Keratinocyte (primary cell): ENCODE measurements around the gene SIK3. TPM values are rescaled to one million over a fixed set of nuclear protein-coding genes. Genes with fewer than 3 reads are reported as not detected.

Experiments used
- DNase-seq: peaks from one replicate; pipeline ENCODE4 v3.0.0-alpha.2; 2011; ENCODE audit warnings: low read depth, missing footprints, low spot score
- FAIRE-seq: peaks from 2 replicates; lab custom pipeline; 2011; peaks lifted over from hg19 to GRCh38; lab: Jason Lieb, UNC
- H2AFZ ChIP-seq: 2 replicates; pipeline ENCODE4 v1.6.0; 2012; ENCODE audit warnings: low read length, control low read depth, inconsistent platforms; ENCODE audit not compliant: control insufficient read depth
- H3K27ac ChIP-seq: 2 replicates; pipeline ENCODE4 v1.5.1; 2011; ENCODE audit warnings: low read length; ENCODE audit not compliant: control insufficient read depth, insufficient read depth
- H3K27me3 ChIP-seq: 3 replicates; pipeline ENCODE4 v1.6.0; 2011; ENCODE audit warnings: low read length; ENCODE audit not compliant: control insufficient read depth, insufficient read depth; ENCODE audit errors: extremely low read depth
- H3K36me3 ChIP-seq, 2 experiments: 2 replicates in 1 of 2; 3 replicates in 1 of 2; pipeline ENCODE4 v1.5.1; 2011; ENCODE audit warnings: low read length in 2 of 2, mild to moderate bottlenecking in 1 of 2; ENCODE audit not compliant: control insufficient read depth in 2 of 2, insufficient read depth in 2 of 2; ENCODE audit errors: extremely low read depth in 1 of 2
- H3K4me1 ChIP-seq: 3 replicates; pipeline ENCODE4 v1.5.1; 2011; ENCODE audit warnings: low read length; ENCODE audit not compliant: control insufficient read depth, insufficient read depth; ENCODE audit errors: extremely low read depth
- H3K4me2 ChIP-seq: 3 replicates; pipeline ENCODE4 v1.6.0; 2011; ENCODE audit warnings: low read depth, low read length; ENCODE audit not compliant: control insufficient read depth, insufficient read depth; ENCODE audit errors: extremely low read depth
- H3K4me3 ChIP-seq, 3 experiments: fragments of 200-600 bp in 1 of 3; sonication (generic) in 1 of 3; 2 replicates in 2 of 3; 3 replicates in 1 of 3; pipeline ENCODE4 v1.5.1; 2011 to 2016; ENCODE audit warnings: low read length in 3 of 3, mild to moderate bottlenecking in 3 of 3, control low read depth in 2 of 3, inconsistent platforms in 1 of 3, low read depth in 1 of 3, mixed read lengths in 1 of 3, mixed run types in 1 of 3, moderate library complexity in 1 of 3; ENCODE audit not compliant: control insufficient read depth in 2 of 3, insufficient read depth in 2 of 3; ENCODE audit errors: extremely low read depth in 1 of 3
- H3K79me2 ChIP-seq: 2 replicates; pipeline ENCODE4 v1.6.0; 2012; ENCODE audit warnings: low read length; ENCODE audit not compliant: control insufficient read depth, insufficient read depth
- H3K9ac ChIP-seq: 3 replicates; pipeline ENCODE4 v1.6.0; 2011; ENCODE audit warnings: low read length; ENCODE audit not compliant: control insufficient read depth, insufficient read depth; ENCODE audit errors: extremely low read depth
- H3K9me1 ChIP-seq: 3 replicates; pipeline ENCODE4 v1.6.0; 2011; ENCODE audit warnings: low read length; ENCODE audit not compliant: control insufficient read depth, insufficient read depth; ENCODE audit errors: extremely low read depth
- H3K9me3 ChIP-seq: 2 replicates; pipeline ENCODE4 v1.5.1; 2012; ENCODE audit warnings: low read depth, low read length; ENCODE audit not compliant: control insufficient read depth
- H4K20me1 ChIP-seq: 3 replicates; pipeline ENCODE4 v1.6.0; 2011; ENCODE audit warnings: low read length; ENCODE audit not compliant: control insufficient read depth, insufficient read depth; ENCODE audit errors: extremely low read depth
- EZH2 ChIP-seq: IDR thresholded peaks from one replicate; pipeline ENCODE4 v1.6.1; 2012; ENCODE audit warnings: inconsistent platforms, mild to moderate bottlenecking, low read length, moderate library complexity
- dilution Hi-C: fragments of 300-500 bp; cut with MboI; formaldehyde crosslinking; loops from one replicate; pipeline ENCODE4 v1.7.0; 2020; ENCODE audit warnings: low sequenced_read_pairs; ENCODE audit not compliant: extremely low pct_ligation_motif_present
- polyA plus RNA-seq, 5 experiments: library from polyadenylated mRNA; depleted of rRNA in 3 of 5; stranded (reverse) in 3 of 5; stranded (forward) in 1 of 5; unstranded in 1 of 5; fragments of >200 nt; gene quantifications; 1 replicate in 1 of 5; 2 replicates in 3 of 5; 3 replicates in 1 of 5; pipeline versions ENCODE4 v1.2.1 to v1.2.3, GENCODE V29; 2011 to 2012; ENCODE audit warnings: missing spikeins in 2 of 5, low read depth in 1 of 5, low replicate concordance in 1 of 5
- TF ChIP-seq, protein P1 (sequence below), 3 experiments: IDR thresholded peaks in 1 of 3; conservative IDR thresholded peaks in 1 of 3; optimal IDR thresholded peaks in 1 of 3; 2 replicates in 2 of 3; 3 replicates in 1 of 3; pipeline versions ENCODE3 to v1.5.1; 2011; ENCODE audit warnings: low read length in 3 of 3, mild to moderate bottlenecking in 3 of 3, moderate library complexity in 2 of 3, control low read depth in 1 of 3, inconsistent platforms in 1 of 3; ENCODE audit not compliant: insufficient read depth in 2 of 3; ENCODE audit errors: extremely low read depth in 1 of 3

The SIK3 gene
- polyA plus RNA-seq, 1 donor (not counting 4 experiments of a cell fraction or from before 2014, with no cell fraction given): 8.2 TPM

- peak; percentile 53 for DNase-seq
- Histone ChIP-seq H3K79me2 (no peaks in the 10 kb centered on the region), H3K27ac (peak overlapping the region; percentile 78), H3K9me3 (no peaks in the 10 kb centered on the region), H3K4me2 (peak overlapping the region; percentile 72), H3K4me1 (peaks cover 39% of the 10 kb centered on the region), H4K20me1 (no peaks in the 10 kb centered on the region), H3K4me3 (peak overlapping the region in 2 of 3 experiments; percentile 15 to 36), H3K9ac (peak overlapping the region; percentile 47), H2AFZ (no peak overlapping the region), H3K27me3 (no peaks in the 10 kb centered on the region), H3K36me3 (peaks cover 13 to 33% of the 10 kb centered on the region in 2 experiments), H3K9me1 (peaks cover 2% of the 10 kb centered on the region)
- FAIRE-seq: peak; percentile 82
- dilution Hi-C loops: no loop called here
- no peak for TF ChIP-seq EZH2
Measured at GRCh38 chr11:116871248-116871647, 227.0 kb downstream of the SIK3 start.

GRCh38 chr11:116870054-116870453 is 228.2 kb downstream of the SIK3 start:
- TF ChIP-seq EZH2: no peak
- TF ChIP-seq, protein P1, sequence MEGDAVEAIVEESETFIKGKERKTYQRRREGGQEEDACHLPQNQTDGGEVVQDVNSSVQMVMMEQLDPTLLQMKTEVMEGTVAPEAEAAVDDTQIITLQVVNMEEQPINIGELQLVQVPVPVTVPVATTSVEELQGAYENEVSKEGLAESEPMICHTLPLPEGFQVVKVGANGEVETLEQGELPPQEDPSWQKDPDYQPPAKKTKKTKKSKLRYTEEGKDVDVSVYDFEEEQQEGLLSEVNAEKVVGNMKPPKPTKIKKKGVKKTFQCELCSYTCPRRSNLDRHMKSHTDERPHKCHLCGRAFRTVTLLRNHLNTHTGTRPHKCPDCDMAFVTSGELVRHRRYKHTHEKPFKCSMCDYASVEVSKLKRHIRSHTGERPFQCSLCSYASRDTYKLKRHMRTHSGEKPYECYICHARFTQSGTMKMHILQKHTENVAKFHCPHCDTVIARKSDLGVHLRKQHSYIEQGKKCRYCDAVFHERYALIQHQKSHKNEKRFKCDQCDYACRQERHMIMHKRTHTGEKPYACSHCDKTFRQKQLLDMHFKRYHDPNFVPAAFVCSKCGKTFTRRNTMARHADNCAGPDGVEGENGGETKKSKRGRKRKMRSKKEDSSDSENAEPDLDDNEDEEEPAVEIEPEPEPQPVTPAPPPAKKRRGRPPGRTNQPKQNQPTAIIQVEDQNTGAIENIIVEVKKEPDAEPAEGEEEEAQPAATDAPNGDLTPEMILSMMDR (optimal IDR thresholded peaks at IDR 0.05 in 1 of 3, IDR thresholded peaks at IDR 0.05 in 1 of 3, conservative IDR thresholded peaks at IDR 0.05 in 1 of 3; ENCODE audit: extremely low read depth in 1 of 3, insufficient read depth in 2 of 3, low read length in 3 of 3): no peak

GRCh38 chr11:116869610-116870009 is 228.6 kb downstream of the SIK3 start:
- no peak for DNase-seq
- TF ChIP-seq, protein P1 (optimal IDR thresholded peaks at IDR 0.05 in 1 of 3, IDR thresholded peaks at IDR 0.05 in 1 of 3, conservative IDR thresholded peaks at IDR 0.05 in 1 of 3; ENCODE audit: extremely low read depth in 1 of 3, insufficient read depth in 2 of 3, low read length in 3 of 3): no peak
- TF ChIP-seq EZH2: no peak
- H3K9ac ChIP-seq: no peak overlapping the region
- H3K4me3 ChIP-seq: no peak overlapping the region
- H3K27ac ChIP-seq: no peak overlapping the region
- no peaks in the 10 kb centered on the region for H3K9me3 ChIP-seq
- H4K20me1 ChIP-seq: no peaks in the 10 kb centered on the region
- no peak for FAIRE-seq
- dilution Hi-C loops: no loop called here
- H3K79me2 ChIP-seq: no peaks in the 10 kb centered on the region
- H2AFZ ChIP-seq: no peak overlapping the region
- peaks cover 16 to 31% of the 10 kb centered on the region in 2 experiments for H3K36me3 ChIP-seq
- H3K4me2 ChIP-seq: no peak overlapping the region
- H3K4me1 ChIP-seq: peaks cover 26% of the 10 kb centered on the region
- no peaks in the 10 kb centered on the region for H3K27me3 ChIP-seq
- no peaks in the 10 kb centered on the region for H3K9me1 ChIP-seq

More at GRCh38 chr11:116870054-116870453, 228.2 kb downstream of the SIK3 start:
- no peaks in the 10 kb centered on the region for H3K9me3 ChIP-seq
- peaks cover 31% of the 10 kb centered on the region for H3K4me1 ChIP-seq
- DNase-seq (no peak), FAIRE-seq (no peak)
- peak overlapping the region; percentile 6 for H3K27ac ChIP-seq
- no peak overlapping the region for H3K9ac ChIP-seq
- no peaks in the 10 kb centered on the region for H3K9me1 ChIP-seq
- dilution Hi-C loops: no loop called here
- H4K20me1 ChIP-seq: no peaks in the 10 kb centered on the region
- H3K4me2 ChIP-seq: no peak overlapping the region
- H3K27me3 ChIP-seq: no peaks in the 10 kb centered on the region
- H3K79me2 ChIP-seq: no peaks in the 10 kb centered on the region
- H2AFZ ChIP-seq: no peak overlapping the region
- peaks cover 13 to 32% of the 10 kb centered on the region in 2 experiments for H3K36me3 ChIP-seq
- H3K4me3 ChIP-seq: no peak overlapping the region
